Endodermal cell (in vitro differentiated cells): ENCODE results near the gene DHRS2. TPM values are rescaled to one million over a fixed set of nuclear protein-coding genes. Genes with fewer than 3 reads are reported as not detected.

Experiments
- DNase-seq: peaks from one replicate; pipeline ENCODE4 v3.0.0-alpha.2; 2017
- H3K27ac ChIP-seq: 2 replicates; pipeline ENCODE4 v1.5.1; 2013; ENCODE audit warnings: mild to moderate bottlenecking, low read depth, low read length, moderate library complexity
- H3K27me3 ChIP-seq: 2 replicates; pipeline ENCODE4 v1.6.1; 2013; ENCODE audit warnings: mild to moderate bottlenecking, low read length, moderate library complexity; ENCODE audit not compliant: insufficient read depth, control insufficient read depth, poor library complexity, severe bottlenecking
- H3K36me3 ChIP-seq: 2 replicates; pipeline ENCODE4 v1.7.0; 2013; ENCODE audit warnings: mild to moderate bottlenecking, low read length, moderate library complexity; ENCODE audit not compliant: control insufficient read depth, insufficient read depth
- H3K4me1 ChIP-seq: one replicate; pipeline ENCODE4 v1.7.0; 2013; ENCODE audit warnings: low read length; ENCODE audit not compliant: control insufficient read depth, insufficient read depth
- H3K4me3 ChIP-seq: 2 replicates; pipeline ENCODE4 v1.5.1; 2013; ENCODE audit warnings: mild to moderate bottlenecking, low read length, moderate library complexity
- H3K9ac ChIP-seq: 2 replicates; pipeline ENCODE4 v1.6.1; 2013; ENCODE audit warnings: mild to moderate bottlenecking, low read length, moderate library complexity; ENCODE audit not compliant: poor library complexity, severe bottlenecking; ENCODE audit errors: extremely low read depth
- H3K9me3 ChIP-seq: 2 replicates; pipeline ENCODE4 v1.6.1; 2013; ENCODE audit warnings: mild to moderate bottlenecking, low read length, moderate library complexity; ENCODE audit not compliant: control insufficient read depth
- H3K27ac Mint-ChIP-seq: 2 replicates; pipeline ENCODE4 v1.8.0; 2020; ENCODE audit warnings: mixed read lengths
- H3K27me3 Mint-ChIP-seq: 2 replicates; pipeline ENCODE4 v1.8.0; 2021; ENCODE audit warnings: mild to moderate bottlenecking, mixed read lengths; ENCODE audit not compliant: insufficient read depth
- H3K36me3 Mint-ChIP-seq: 2 replicates; pipeline ENCODE4 v1.8.0; 2020; ENCODE audit warnings: low read depth, mixed read lengths
- H3K4me1 Mint-ChIP-seq: 2 replicates; pipeline ENCODE4 v1.8.0; 2020; ENCODE audit warnings: mixed read lengths
- H3K4me3 Mint-ChIP-seq: 2 replicates; pipeline ENCODE4 v1.8.0; 2020; ENCODE audit warnings: mild to moderate bottlenecking, moderate library complexity, mixed read lengths
- H3K9me3 Mint-ChIP-seq: 2 replicates; pipeline ENCODE4 v1.8.0; 2020; ENCODE audit warnings: mild to moderate bottlenecking, mixed read lengths
- CTCF ChIP-seq: fragments of 200-600 bp; sonication (generic); conservative IDR thresholded peaks from 2 replicates; pipeline ENCODE4 v1.5.0; 2021; ENCODE audit warnings: antibody characterized with exemption, mild to moderate bottlenecking
- WGBS, 2 experiments: methylation state at CpG; one replicate each; pipeline versions ENCODE4 v1.1.5 to v1.1.7; 2013; ENCODE audit warnings: missing lambda C conversion rate in 2 of 2, mixed read lengths in 1 of 2; ENCODE audit not compliant: insufficient coverage in 1 of 2, insufficient read length in 1 of 2; 5-methylcytosine and 5-hydroxymethylcytosine counted together
- total RNA-seq, 2 donors: library from RNA; stranded (reverse); fragmentation: NEBNext Ultra II Directional in 1 of 2; extraction: Animal tissue kit (Norgen Biotek cat#: 25700) in 1 of 2; gene quantifications; 2 replicates in 1 of 2; 3 replicates in 1 of 2; pipeline ENCODE4 v1.2.1, GENCODE V29; 2021

DHRS2 gene
- total RNA-seq, 2 donors from 2014 or later: 0.66 to 1.2 TPM

- no peaks in the 10 kb centered on the region for H3K36me3 Mint-ChIP-seq
- H3K27ac Mint-ChIP-seq: no peak overlapping the region
- no peak overlapping the region for H3K27ac ChIP-seq
- TF ChIP-seq CTCF: no peak
- H3K4me3 ChIP-seq: no peak overlapping the region
- H3K27me3 ChIP-seq: no peaks in the 10 kb centered on the region
- peaks cover 4% of the 10 kb centered on the region for H3K9me3 Mint-ChIP-seq
- no peaks in the 10 kb centered on the region for H3K36me3 ChIP-seq
- peaks cover 5% of the 10 kb centered on the region for H3K4me1 ChIP-seq
- H3K4me3 Mint-ChIP-seq: no peak overlapping the region
- H3K9ac ChIP-seq: no peak overlapping the region
- H3K27me3 Mint-ChIP-seq: peaks cover 14% of the 10 kb centered on the region
- H3K4me1 Mint-ChIP-seq: peaks cover 20% of the 10 kb centered on the region
- no peak for DNase-seq
- no peaks in the 10 kb centered on the region for H3K9me3 ChIP-seq
- 67 to 81% methylated on average over 3 to 10 of the region's 10 CpGs for WGBS, 2 experiments
Observed at GRCh38 chr14:23657959-23658470, 21.9 kb downstream of the DHRS2 start.

- H3K9me3 ChIP-seq: no peaks in the 10 kb centered on the region
- peaks cover 5% of the 10 kb centered on the region for H3K4me1 ChIP-seq
- TF ChIP-seq CTCF: no peak
- H3K9me3 Mint-ChIP-seq: peaks cover 4% of the 10 kb centered on the region
- DNase-seq: no peak
- no peaks in the 10 kb centered on the region for H3K27me3 ChIP-seq
- H3K36me3 Mint-ChIP-seq: no peaks in the 10 kb centered on the region
- no peaks in the 10 kb centered on the region for H3K36me3 ChIP-seq
- peak overlapping the region; percentile 34 for H3K27ac ChIP-seq
- no peak overlapping the region for H3K4me3 ChIP-seq
- no peak overlapping the region for H3K9ac ChIP-seq
- 77 to 81% methylated on average over 3 to 11 of the region's 11 CpGs for WGBS, 2 experiments
- peaks cover 12% of the 10 kb centered on the region for H3K27me3 Mint-ChIP-seq
- H3K4me1 Mint-ChIP-seq: peaks cover 17% of the 10 kb centered on the region
- H3K27ac Mint-ChIP-seq: no peak overlapping the region
- no peak overlapping the region for H3K4me3 Mint-ChIP-seq
Observed at GRCh38 chr14:23660290-23661226, 24.4 kb downstream of the DHRS2 start.

DNA sequence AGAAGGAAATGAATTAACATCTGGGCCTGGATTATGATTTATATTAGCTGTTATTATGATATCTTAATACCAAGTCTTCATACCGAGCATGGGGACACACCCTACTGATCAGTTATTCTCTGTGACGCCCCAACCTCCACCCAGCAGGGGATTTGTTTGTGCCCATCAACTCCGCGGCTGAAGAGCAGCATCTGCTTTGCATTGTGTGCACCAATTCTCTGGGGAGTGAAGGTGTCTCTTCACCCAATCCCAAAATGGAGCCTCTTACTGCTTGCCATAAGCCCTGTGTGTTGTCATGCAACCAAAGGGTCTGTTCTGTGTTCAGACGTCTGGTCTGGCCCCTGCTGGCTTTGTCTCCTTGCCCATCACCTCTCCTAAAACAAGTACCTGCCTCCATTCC lies 25.4 kb downstream of the DHRS2 start:
- no peak overlapping the region for H3K27ac ChIP-seq
- H3K9me3 ChIP-seq: no peaks in the 10 kb centered on the region
- no peak overlapping the region for H3K9ac ChIP-seq
- Mint-ChIP-seq H3K36me3 (no peaks in the 10 kb centered on the region), H3K27ac (no peak overlapping the region), H3K27me3 (peaks cover 12% of the 10 kb centered on the region), H3K4me1 (peaks cover 17% of the 10 kb centered on the region), H3K4me3 (no peak overlapping the region), H3K9me3 (peaks cover 2% of the 10 kb centered on the region)
- H3K4me3 ChIP-seq: no peak overlapping the region
- WGBS, 2 experiments: 74 to 86% methylated on average over 3 to 5 of the region's 5 CpGs
- peaks cover 5% of the 10 kb centered on the region for H3K4me1 ChIP-seq
- TF ChIP-seq CTCF: no peak
- H3K36me3 ChIP-seq: no peaks in the 10 kb centered on the region
- H3K27me3 ChIP-seq: no peaks in the 10 kb centered on the region
- no peak for DNase-seq
